Lower lobe of right lung (tissue), 2 donors: Measurements from ENCODE around the gene TMEM236. TPM values are rescaled to one million over a fixed set of nuclear protein-coding genes. Genes with fewer than 3 reads are reported as not detected.

Experiments
- ATAC-seq, 2 donors: fragments of 200-7000 bp; cut with Tn5 transposase; one replicate each; pipeline ENCODE4 v1.9.1; 2020 to 2022; ENCODE audit warnings: mild to moderate bottlenecking in 2 of 2, moderate library complexity in 2 of 2
- DNase-seq: peaks from one replicate; pipeline ENCODE4 v3.0.0-alpha.2; 2020
- H3K27ac ChIP-seq: fragments of 200-600 bp; one replicate; pipeline ENCODE4 v1.8.0; 2022
- H3K27me3 ChIP-seq: fragments of 200-600 bp; one replicate; pipeline ENCODE4 v1.8.0; 2022; ENCODE audit warnings: low read depth
- H3K36me3 ChIP-seq: fragments of 200-600 bp; one replicate; pipeline ENCODE4 v1.8.0; 2022; ENCODE audit warnings: mild to moderate bottlenecking
- H3K4me1 ChIP-seq: fragments of 200-600 bp; one replicate; pipeline ENCODE4 v1.8.0; 2022
- H3K4me3 ChIP-seq: fragments of 200-600 bp; one replicate; pipeline ENCODE4 v1.8.0; 2022; ENCODE audit warnings: mild to moderate bottlenecking
- H3K9me3 ChIP-seq: fragments of 200-600 bp; one replicate; pipeline ENCODE4 v1.8.0; 2022
- intact Hi-C: fragments of 100-400 bp; cut with DNase I; formaldehyde crosslinking; loops from one replicate; pipeline ENCODE4 v1.11.0; 2022
- total RNA-seq: library from RNA; stranded (reverse); fragmentation: NEBNext Ultra II Directional; extraction: Animal tissue kit (Norgen Biotek cat#: 25700); gene quantifications from one replicate; pipeline ENCODE4 v1.2.1, GENCODE V29; 2021
- TF ChIP-seq, protein P1 (sequence below): fragments of 200-600 bp; IDR thresholded peaks from one replicate; pipeline ENCODE4 v1.8.0; 2022; ENCODE audit warnings: antibody characterized with exemption, mild to moderate bottlenecking
- donor health status: DM: no; HTN: yes; CAD: no; lungs with severe emphysema.

Gene TMEM236
- total RNA-seq, 1 donor from 2014 or later = 5.9 TPM

GRCh38 chr10:17782921-17783665, 31.1 kb downstream of the TMEM236 start:
- no peak overlapping the region for H3K27ac ChIP-seq
- H3K36me3 ChIP-seq = no peaks in the 10 kb centered on the region
- intact Hi-C loops = no loop called here
- TF ChIP-seq, protein P1, sequence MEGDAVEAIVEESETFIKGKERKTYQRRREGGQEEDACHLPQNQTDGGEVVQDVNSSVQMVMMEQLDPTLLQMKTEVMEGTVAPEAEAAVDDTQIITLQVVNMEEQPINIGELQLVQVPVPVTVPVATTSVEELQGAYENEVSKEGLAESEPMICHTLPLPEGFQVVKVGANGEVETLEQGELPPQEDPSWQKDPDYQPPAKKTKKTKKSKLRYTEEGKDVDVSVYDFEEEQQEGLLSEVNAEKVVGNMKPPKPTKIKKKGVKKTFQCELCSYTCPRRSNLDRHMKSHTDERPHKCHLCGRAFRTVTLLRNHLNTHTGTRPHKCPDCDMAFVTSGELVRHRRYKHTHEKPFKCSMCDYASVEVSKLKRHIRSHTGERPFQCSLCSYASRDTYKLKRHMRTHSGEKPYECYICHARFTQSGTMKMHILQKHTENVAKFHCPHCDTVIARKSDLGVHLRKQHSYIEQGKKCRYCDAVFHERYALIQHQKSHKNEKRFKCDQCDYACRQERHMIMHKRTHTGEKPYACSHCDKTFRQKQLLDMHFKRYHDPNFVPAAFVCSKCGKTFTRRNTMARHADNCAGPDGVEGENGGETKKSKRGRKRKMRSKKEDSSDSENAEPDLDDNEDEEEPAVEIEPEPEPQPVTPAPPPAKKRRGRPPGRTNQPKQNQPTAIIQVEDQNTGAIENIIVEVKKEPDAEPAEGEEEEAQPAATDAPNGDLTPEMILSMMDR = no peak
- no peaks in the 10 kb centered on the region for H3K27me3 ChIP-seq
- DNase-seq (no peak), ATAC-seq (no peak)
- no peaks in the 10 kb centered on the region for H3K9me3 ChIP-seq
- H3K4me1 ChIP-seq = peaks cover 34% of the 10 kb centered on the region
- no peak overlapping the region for H3K4me3 ChIP-seq

- Histone ChIP-seq H3K4me3 (no peak overlapping the region), H3K4me1 (peaks cover 34% of the 10 kb centered on the region), H3K27me3 (no peaks in the 10 kb centered on the region), H3K27ac (no peak overlapping the region), H3K9me3 (no peaks in the 10 kb centered on the region), H3K36me3 (no peaks in the 10 kb centered on the region)
- intact Hi-C loops = no loop called here
- TF ChIP-seq, protein P1 = no peak
- no peak for DNase-seq
- ATAC-seq = no peak
Measured at GRCh38 chr10:17783751-17784150, 31.8 kb downstream of the TMEM236 start.

DNA sequence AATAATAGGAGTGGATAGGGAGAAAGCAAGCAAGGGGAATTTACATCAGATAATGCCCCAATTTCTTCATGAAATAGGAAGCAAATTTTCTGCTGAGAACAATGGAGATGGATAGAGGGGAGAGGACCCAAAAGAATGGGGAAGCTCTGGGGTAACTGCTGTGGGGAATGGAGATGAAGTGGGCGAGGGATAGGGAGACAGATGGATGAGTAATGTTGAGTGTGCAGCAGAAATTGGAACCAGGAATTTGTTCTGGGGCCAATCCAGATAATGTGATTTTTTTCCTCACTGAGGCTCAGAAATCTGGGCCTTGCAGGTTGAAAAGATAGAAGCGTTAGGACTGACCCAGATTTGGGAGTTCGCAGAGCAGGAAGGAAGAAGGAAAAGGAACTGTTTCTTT, 32.7 kb downstream of the TMEM236 start:
- peak; percentile 41 to 44 for ATAC-seq

GRCh38 chr10:17785276-17785930, 33.4 kb downstream of the TMEM236 start:
- Histone ChIP-seq H3K27me3 (no peaks in the 10 kb centered on the region), H3K4me3 (no peak overlapping the region), H3K9me3 (no peaks in the 10 kb centered on the region), H3K36me3 (no peaks in the 10 kb centered on the region), H3K27ac (peak overlapping the region; percentile 1), H3K4me1 (peaks cover 34% of the 10 kb centered on the region)
- TF ChIP-seq, protein P1 = no peak
- DNase-seq (no peak), ATAC-seq (peak; percentile 76 to 84)
- intact Hi-C loops = no loop called here

More for the DNA sequence above, 32.7 kb downstream of the TMEM236 start:
- H3K4me3 ChIP-seq = no peak overlapping the region
- H3K27me3 ChIP-seq = no peaks in the 10 kb centered on the region
- TF ChIP-seq, protein P1 = no peak
- H3K9me3 ChIP-seq = no peaks in the 10 kb centered on the region
- H3K36me3 ChIP-seq = no peaks in the 10 kb centered on the region
- H3K27ac ChIP-seq = no peak overlapping the region
- no peak for DNase-seq
- intact Hi-C loops = no loop called here
- peaks cover 34% of the 10 kb centered on the region for H3K4me1 ChIP-seq

DNA sequence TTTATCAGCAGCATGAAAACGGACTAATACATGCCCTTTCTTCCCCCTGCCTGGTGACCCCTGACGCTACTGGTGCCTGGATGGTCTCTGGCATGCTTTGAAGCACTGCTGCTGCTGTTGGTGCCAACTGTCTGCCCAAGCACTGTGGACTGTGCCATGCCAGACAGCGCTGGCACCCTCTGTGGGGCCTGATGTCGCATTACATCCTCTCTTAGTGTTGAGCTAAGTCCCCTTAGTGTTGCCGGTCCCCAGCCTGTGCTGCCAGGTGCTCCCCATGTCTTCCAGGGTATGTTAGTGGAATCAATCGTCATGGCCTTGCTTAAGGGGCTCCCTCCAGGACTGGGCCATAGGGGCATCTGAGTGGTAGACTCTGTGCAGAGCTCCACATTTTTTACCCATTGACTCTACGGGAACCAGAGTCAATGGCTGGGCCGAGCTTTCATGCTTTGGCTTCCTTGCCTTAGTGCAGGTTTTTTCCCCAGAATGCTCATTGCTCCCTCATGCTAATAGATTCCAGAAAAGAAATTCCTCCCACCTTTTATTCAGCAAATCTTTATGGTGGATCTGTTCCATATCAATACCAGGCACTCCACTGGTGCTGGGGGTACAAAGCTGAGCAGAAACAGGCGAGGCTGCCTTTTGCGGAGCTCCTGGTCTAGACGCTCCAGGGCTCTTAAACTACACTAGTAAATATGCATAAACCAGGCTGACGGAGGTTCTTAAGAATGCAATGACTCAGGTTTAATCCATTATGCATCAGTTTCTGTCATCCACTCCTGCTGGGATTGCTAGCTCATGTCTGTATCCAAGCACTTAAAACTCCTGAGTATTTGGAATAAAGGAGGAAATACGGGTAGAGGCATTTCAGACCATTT, 35.3 kb downstream of the TMEM236 start:
- peaks cover 34% of the 10 kb centered on the region for H3K4me1 ChIP-seq
- H3K4me3 ChIP-seq = no peak overlapping the region
- no peak overlapping the region for H3K27ac ChIP-seq
- no peaks in the 10 kb centered on the region for H3K36me3 ChIP-seq
- intact Hi-C loops = no loop called here
- TF ChIP-seq, protein P1 = no peak
- H3K9me3 ChIP-seq = no peaks in the 10 kb centered on the region
- H3K27me3 ChIP-seq = no peaks in the 10 kb centered on the region
- ATAC-seq (peak; percentile 78 to 79), DNase-seq (no peak)
